GM21390 (cell line): ENCODE data around the gene NDUFB2.
"Not testable (repeated sequence)": the region's sequence is repeated elsewhere in the genome, so short reads cannot be mapped to it uniquely, and the experiment has no call there.

Experiments
- ATAC-seq: cut with Tn5 transposase; IDR thresholded peaks from one replicate; pipeline ENCODE4 v1.9.1; 2021; ENCODE audit not compliant: unreplicated experiment

Gene NDUFB2

GRCh38 chr7:140696680-140697446, at the start of gene NDUFB2:
Gene NDUFB2 (plus strand): TSS chr7:140696708. CDS start chr7:140696745, 37 bp downstream.
- peak; percentile 94 for ATAC-seq

GRCh38 chr7:140646931-140647647, 49.4 kb upstream of the NDUFB2 start:
- ATAC-seq: peak; percentile 76

- no peak for ATAC-seq
Observed at GRCh38 chr7:140649556-140650205, 46.8 kb upstream of the NDUFB2 start.

- ATAC-seq: no peak
Observed at GRCh38 chr7:140650367-140650766, 46.1 kb upstream of the NDUFB2 start.

GRCh38 chr7:140653319-140654108, 43.0 kb upstream of the NDUFB2 start:
- no peak for ATAC-seq

GRCh38 chr7:140654109-140654387, 42.5 kb upstream of the NDUFB2 start:
- no peak for ATAC-seq

GRCh38 chr7:140654661-140655060, 41.8 kb upstream of the NDUFB2 start:
- ATAC-seq: no peak

- no peak for ATAC-seq
Observed at GRCh38 chr7:140655511-140656408, 40.7 kb upstream of the NDUFB2 start.

- ATAC-seq: peak; percentile 98
Observed at GRCh38 chr7:140656548-140657515, 39.7 kb upstream of the NDUFB2 start.

GRCh38 chr7:140657891-140658290, 38.6 kb upstream of the NDUFB2 start:
- no peak for ATAC-seq

- no peak for ATAC-seq
Observed at GRCh38 chr7:140659856-140660255, 36.7 kb upstream of the NDUFB2 start.

GRCh38 chr7:140661124-140661523, 35.4 kb upstream of the NDUFB2 start:
- no peak for ATAC-seq

GRCh38 chr7:140662938-140663337, 33.6 kb upstream of the NDUFB2 start:
- ATAC-seq: not testable (repeated sequence)

- ATAC-seq: no peak
Observed at GRCh38 chr7:140667476-140667875, 29.0 kb upstream of the NDUFB2 start.

GRCh38 chr7:140668641-140669040, 27.9 kb upstream of the NDUFB2 start:
- no peak for ATAC-seq

- ATAC-seq: no peak
Observed at GRCh38 chr7:140669352-140669751, 27.2 kb upstream of the NDUFB2 start.

GRCh38 chr7:140669862-140670261, 26.6 kb upstream of the NDUFB2 start:
- not testable (repeated sequence) for ATAC-seq

GRCh38 chr7:140670343-140670935, 26.1 kb upstream of the NDUFB2 start:
- ATAC-seq: no peak

- no peak for ATAC-seq
Observed at GRCh38 chr7:140671966-140672365, 24.5 kb upstream of the NDUFB2 start.
